HepG2 (cell line): ENCODE measurements around the gene KHNYN. TPM values are rescaled to one million over a fixed set of nuclear protein-coding genes. Genes with fewer than 3 reads are reported as not detected.
A peak's percentile ranks its signal among the peaks of the same experiment; 100 is the strongest.

ENCODE experiments used
- BATF2 ChIP-seq: sonication (generic); formaldehyde crosslinking; IDR thresholded peaks from 2 replicates; pipeline ENCODE4 v1.8.0; 2022; ENCODE audit warnings: mild to moderate bottlenecking, missing genetic modification reagents, moderate library complexity
- BHLHE40 ChIP-seq: IDR thresholded peaks from 2 replicates; pipeline ENCODE4 v1.6.1; 2011; ENCODE audit warnings: low read length, improper control_type of control experiment
- ESRRA ChIP-seq: sonication (generic); formaldehyde crosslinking; IDR thresholded peaks from 2 replicates; pipeline ENCODE4 v1.5.1; 2020; ENCODE audit warnings: mild to moderate bottlenecking, low read depth, missing genetic modification reagents
- HMGXB3 ChIP-seq: sonication (generic); formaldehyde crosslinking; IDR thresholded peaks from 2 replicates; pipeline ENCODE4 v1.4.0; 2020; ENCODE audit warnings: missing genetic modification reagents, borderline replicate concordance
- HNF4A ChIP-seq: sonication (generic); formaldehyde crosslinking; IDR thresholded peaks from 2 replicates; pipeline ENCODE4 v1.4.0; 2020; ENCODE audit warnings: missing genetic modification reagents
- KDM1A ChIP-seq: IDR thresholded peaks from 2 replicates; pipeline ENCODE4 v1.6.1; 2016; ENCODE audit warnings: missing compliant biosample characterization
- KLF6 ChIP-seq: IDR thresholded peaks from 2 replicates; pipeline ENCODE4 v1.8.0; 2016; ENCODE audit warnings: missing biosample characterization, missing genetic modification reagents
- MEIS1 ChIP-seq: sonication (generic); formaldehyde crosslinking; IDR thresholded peaks from 2 replicates; pipeline ENCODE4 v1.9.0; 2021; ENCODE audit warnings: mild to moderate bottlenecking, missing genetic modification reagents, moderate library complexity, borderline replicate concordance
- MIER3 ChIP-seq: IDR thresholded peaks from 2 replicates; pipeline ENCODE4 v1.6.1; 2016; ENCODE audit warnings: missing compliant biosample characterization, borderline replicate concordance
- MLX ChIP-seq: IDR thresholded peaks from 2 replicates; pipeline ENCODE4 v1.6.1; 2016
- TEAD3 ChIP-seq: optimal IDR thresholded peaks from 2 replicates; pipeline ENCODE3; 2016; ENCODE audit warnings: borderline replicate concordance
- THAP7 ChIP-seq: sonication (generic); formaldehyde crosslinking; IDR thresholded peaks from 2 replicates; pipeline ENCODE4 v1.8.1; 2023; ENCODE audit warnings: mild to moderate bottlenecking, missing genetic modification reagents
- ZBTB43 ChIP-seq: sonication (generic); formaldehyde crosslinking; conservative IDR thresholded peaks from 2 replicates; pipeline ENCODE4 v1.4.0; 2020; ENCODE audit warnings: missing genetic modification reagents
- ZFY ChIP-seq: sonication (generic); formaldehyde crosslinking; IDR thresholded peaks from 2 replicates; pipeline ENCODE4 v1.4.0; 2020; ENCODE audit warnings: missing genetic modification reagents
- ZMYM2 ChIP-seq: sonication (generic); formaldehyde crosslinking; IDR thresholded peaks from 2 replicates; pipeline ENCODE4 v1.8.0; 2022; ENCODE audit warnings: mild to moderate bottlenecking, missing genetic modification reagents
- ZNF101 ChIP-seq: sonication (generic); formaldehyde crosslinking; IDR thresholded peaks from 2 replicates; pipeline ENCODE4 v1.4.0; 2020; ENCODE audit warnings: mild to moderate bottlenecking, low read depth, missing genetic modification reagents, borderline replicate concordance
- ZNF256 ChIP-seq: sonication (generic); formaldehyde crosslinking; conservative IDR thresholded peaks from 2 replicates; pipeline ENCODE4 v1.4.0; 2020; ENCODE audit warnings: missing genetic modification reagents
- ZNF414 ChIP-seq: sonication (generic); formaldehyde crosslinking; IDR thresholded peaks from 2 replicates; pipeline ENCODE4 v1.5.0; 2020; ENCODE audit warnings: missing genetic modification reagents
- ZNF44 ChIP-seq: sonication (generic); formaldehyde crosslinking; IDR thresholded peaks from 2 replicates; pipeline ENCODE4 v1.5.1; 2020; ENCODE audit warnings: mild to moderate bottlenecking, missing genetic modification reagents
- ZNF589 ChIP-seq: sonication (generic); formaldehyde crosslinking; conservative IDR thresholded peaks from 2 replicates; pipeline ENCODE4 v1.8.0; 2022; ENCODE audit warnings: mild to moderate bottlenecking, moderate library complexity, missing genetic modification reagents
- ZNF710 ChIP-seq: sonication (generic); formaldehyde crosslinking; IDR thresholded peaks from 2 replicates; pipeline ENCODE4 v1.5.0; 2020; ENCODE audit warnings: mild to moderate bottlenecking, missing genetic modification reagents, borderline replicate concordance
- polyA plus RNA-seq, 8 experiments: library from polyadenylated mRNA; depleted of rRNA in 3 of 8; stranded (reverse) in 7 of 8; unstranded in 1 of 8; fragments of >200 nt; fragmentation: Illumina TruSeq in 4 of 8; extraction: Trizol in 4 of 8; gene quantifications; 2 replicates each; pipeline versions ENCODE4 v1.2.1 to v1.2.3, GENCODE V29; 2011 to 2016; ENCODE audit warnings: low read depth in 4 of 8, missing spikeins in 1 of 8, mixed read lengths in 1 of 8; ENCODE audit not compliant: insufficient read depth in 1 of 8
- total RNA-seq, 5 experiments: library from RNA; depleted of rRNA; stranded (reverse); fragments of >200 nt; fragmentation: Illumina TruSeq; extraction: Trizol; gene quantifications; 2 replicates each; pipeline ENCODE4 v1.2.3, GENCODE V29; 2016; ENCODE audit warnings: low read depth in 1 of 5

Gene KHNYN
- total and polyA plus RNA-seq, 2 of the 13 experiments (the other 11 are each of a cell fraction or from before 2014, with no cell fraction given), result 52.8 to 75.7 TPM

GRCh38 chr14:24387009-24387345, 42.8 kb upstream of the KHNYN start (continued):
- TF ChIP-seq ZNF44 (no peak), BHLHE40 (no peak), ZMYM2 (peak; percentile 6; the same call in 1 of the 2 replicates), ESRRA (no peak), MIER3 (CRISPR knock-in tag) (no peak), TEAD3 (CRISPR knock-in tag) (no peak), ZFY (CRISPR knock-in tag) (0 out of 2 replicates have a peak, but pooled peaks have one; percentile 3), ZNF414 (0 out of 2 replicates have a peak, but pooled peaks have one; percentile 29), MEIS1 (CRISPR knock-in tag) (no peak), MLX (CRISPR knock-in tag) (no peak), HMGXB3 (CRISPR knock-in tag) (0 out of 2 replicates have a peak, but pooled peaks have one; percentile 5), ZNF101 (CRISPR knock-in tag) (no peak), ZNF589 (CRISPR knock-in tag) (no peak), THAP7 (no peak), HNF4A (no peak), ZBTB43 (no peak), ZNF256 (CRISPR knock-in tag) (no peak), ZNF710 (CRISPR knock-in tag) (0 out of 2 replicates have a peak, but pooled peaks have one; percentile 6), KDM1A (CRISPR knock-in tag) (no peak), KLF6 (CRISPR knock-in tag) (no peak), BATF2 (no peak)
